ENCODE data around the gene ZNF445. TPM values are rescaled to one million over a fixed set of nuclear protein-coding genes. Genes with fewer than 3 reads are reported as not detected.

ZNF445 gene
- total RNA-seq, 4 donors from 2014 or later, result 9.6 to 15.7 (median 13.6) TPM

DNA sequence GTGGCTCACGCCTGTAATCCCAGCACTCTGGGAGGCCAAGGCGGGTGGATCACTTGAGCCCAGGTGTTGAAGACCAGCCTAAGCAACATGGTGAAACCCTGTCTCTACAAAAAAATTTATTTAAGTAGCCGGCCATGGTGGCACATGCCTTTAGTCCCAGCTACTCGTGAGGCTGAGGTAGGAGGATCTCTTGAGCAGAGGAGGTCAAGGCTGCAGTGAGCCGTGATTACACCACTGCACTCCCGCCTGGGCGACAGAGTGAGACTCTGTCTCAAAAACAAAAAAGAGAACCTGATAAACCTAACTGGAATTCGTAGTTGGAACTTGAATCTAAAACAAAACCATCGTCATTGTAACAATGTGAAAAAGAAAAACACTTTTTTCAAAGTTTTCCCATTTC is 81.8 kb downstream of the ZNF445 start:
- Histone ChIP-seq H3K27ac (no peak overlapping the region), H3K4me3 (no peak overlapping the region), H3K36me3 (peaks cover 0 to 43% (median 0%) of the 10 kb centered on the region in 3 donors), H3K4me1 (no peaks in the 10 kb centered on the region), H3K27me3 (no peaks in the 10 kb centered on the region), H3K9me3 (peaks cover 0 to 3% (median 0%) of the 10 kb centered on the region in 4 donors)
- TF ChIP-seq EP300 (IDR thresholded peaks at IDR 0.05), result no peak
- TF ChIP-seq POLR2A (IDR thresholded peaks at IDR 0.05), result no peak
- TF ChIP-seq, protein P1, sequence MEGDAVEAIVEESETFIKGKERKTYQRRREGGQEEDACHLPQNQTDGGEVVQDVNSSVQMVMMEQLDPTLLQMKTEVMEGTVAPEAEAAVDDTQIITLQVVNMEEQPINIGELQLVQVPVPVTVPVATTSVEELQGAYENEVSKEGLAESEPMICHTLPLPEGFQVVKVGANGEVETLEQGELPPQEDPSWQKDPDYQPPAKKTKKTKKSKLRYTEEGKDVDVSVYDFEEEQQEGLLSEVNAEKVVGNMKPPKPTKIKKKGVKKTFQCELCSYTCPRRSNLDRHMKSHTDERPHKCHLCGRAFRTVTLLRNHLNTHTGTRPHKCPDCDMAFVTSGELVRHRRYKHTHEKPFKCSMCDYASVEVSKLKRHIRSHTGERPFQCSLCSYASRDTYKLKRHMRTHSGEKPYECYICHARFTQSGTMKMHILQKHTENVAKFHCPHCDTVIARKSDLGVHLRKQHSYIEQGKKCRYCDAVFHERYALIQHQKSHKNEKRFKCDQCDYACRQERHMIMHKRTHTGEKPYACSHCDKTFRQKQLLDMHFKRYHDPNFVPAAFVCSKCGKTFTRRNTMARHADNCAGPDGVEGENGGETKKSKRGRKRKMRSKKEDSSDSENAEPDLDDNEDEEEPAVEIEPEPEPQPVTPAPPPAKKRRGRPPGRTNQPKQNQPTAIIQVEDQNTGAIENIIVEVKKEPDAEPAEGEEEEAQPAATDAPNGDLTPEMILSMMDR (IDR thresholded peaks at IDR 0.05), result no peak
- no peak for DNase-seq (ENCODE audit: low spot score in 2 of 2)
- 91 to 95% methylated on average over 9 of the region's 9 CpGs for WGBS, 2 donors

DNA sequence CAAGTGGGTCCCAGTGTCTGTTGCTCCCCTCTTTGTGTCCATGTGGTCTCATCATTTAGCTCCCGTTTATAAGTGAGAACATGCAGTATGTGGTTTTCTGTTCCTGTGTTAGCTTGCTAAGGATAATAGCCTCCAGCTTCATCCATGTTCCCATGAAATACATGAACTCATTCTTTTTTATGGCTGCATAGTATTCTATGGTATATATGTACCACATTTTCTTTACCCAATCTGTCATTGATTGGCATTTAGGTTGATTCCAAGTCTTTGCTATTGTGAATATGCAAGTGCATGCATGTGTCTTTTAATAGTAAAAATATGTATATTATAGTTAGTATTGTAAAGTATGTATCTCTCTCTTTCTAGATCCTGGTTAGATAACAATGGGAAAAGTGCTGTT is 85.0 kb downstream of the ZNF445 start:
- Histone ChIP-seq H3K4me1 (no peaks in the 10 kb centered on the region), H3K36me3 (peaks cover 0 to 42% (median 0%) of the 10 kb centered on the region in 3 donors), H3K9me3 (peaks cover 0 to 5% (median 0%) of the 10 kb centered on the region in 4 donors), H3K27ac (no peak overlapping the region), H3K4me3 (no peak overlapping the region), H3K27me3 (no peaks in the 10 kb centered on the region)
- WGBS, 2 donors, result 94% methylated on average over 1 of the region's 1 CpG
- no peak for TF ChIP-seq EP300 (IDR thresholded peaks at IDR 0.05)
- TF ChIP-seq, protein P1 (IDR thresholded peaks at IDR 0.05), result no peak
- no peak for TF ChIP-seq POLR2A (IDR thresholded peaks at IDR 0.05)
- no peak for DNase-seq (ENCODE audit: low spot score in 2 of 2)

DNA sequence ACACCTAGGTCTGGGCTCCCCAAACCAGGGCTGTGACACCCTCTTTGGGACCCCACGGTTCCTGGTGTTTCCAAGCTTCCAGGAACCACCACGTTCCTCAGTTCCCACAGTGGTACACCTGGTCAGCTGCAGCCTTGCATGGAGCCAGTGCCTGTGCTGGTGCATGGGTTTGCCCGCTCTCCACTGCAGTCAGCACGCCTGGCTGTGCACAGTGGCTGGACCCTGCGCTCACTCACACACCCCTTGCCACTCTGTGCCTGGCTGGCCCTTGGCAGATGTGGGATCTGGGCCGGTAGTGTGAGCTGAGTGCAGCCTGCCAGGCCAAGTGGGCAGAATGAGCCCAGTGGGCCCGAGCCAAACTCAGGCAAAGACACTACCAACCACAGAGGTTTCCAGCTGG is 90.1 kb downstream of the ZNF445 start:
- Histone ChIP-seq H3K27ac (no peak overlapping the region), H3K4me1 (no peaks in the 10 kb centered on the region), H3K27me3 (no peaks in the 10 kb centered on the region), H3K9me3 (peaks cover 0 to 26% (median 0%) of the 10 kb centered on the region in 4 donors), H3K36me3 (peaks cover 0 to 26% (median 0%) of the 10 kb centered on the region in 3 donors), H3K4me3 (no peak overlapping the region)
- DNase-seq (ENCODE audit: low spot score in 2 of 2), result no peak
- 95 to 97% methylated on average over 6 to 7 of the region's 7 CpGs for WGBS, 2 donors
- TF ChIP-seq POLR2A (IDR thresholded peaks at IDR 0.05), result no peak
- TF ChIP-seq EP300 (IDR thresholded peaks at IDR 0.05), result no peak
- TF ChIP-seq, protein P1 (IDR thresholded peaks at IDR 0.05), result no peak

Other genes starting within 250 kb of the ZNF445 start
- gene TOPAZ1, start 235.8 kb downstream of the ZNF445 start, total RNA-seq, result not detected
- 10 to 100 TPM; 24.1 to 41.3 (median 28.0) TPM for gene TCAIM, start 138.9 kb downstream of the ZNF445 start, total RNA-seq
- gene ZKSCAN7, start 77.5 kb upstream of the ZNF445 start, total RNA-seq, result 10 to 100 TPM in 3 of 4 donors, 1 to 10 TPM in 1; 6.5 to 11.1 (median 10.3) TPM
- 1 to 10 TPM; 2.2 to 4.8 (median 3.5) TPM for gene ZNF660, start 107.3 kb upstream of the ZNF445 start, total RNA-seq
- 10 to 100 TPM; 20.1 to 27.5 (median 21.6) TPM for gene ZNF197, start 147.4 kb upstream of the ZNF445 start, total RNA-seq
- gene ZNF35, start 171.1 kb upstream of the ZNF445 start, total RNA-seq, result 10 to 100 TPM; 11.9 to 25.1 (median 16.5) TPM
- 1 to 10 TPM; 3.7 to 8.1 (median 6.1) TPM for gene ZNF502, start 235.0 kb upstream of the ZNF445 start, total RNA-seq